AG09319 (cell line): ENCODE measurements around the gene EDEM3.

Experiments used
- DNase-seq: peaks from one replicate; pipeline ENCODE4 v3.0.0-alpha.2; 2010; ENCODE audit warnings: low read depth; ENCODE audit errors: extremely low read depth
- CTCF ChIP-seq: IDR thresholded peaks from 2 replicates; pipeline ENCODE4 v1.5.1; 2011; ENCODE audit warnings: low read depth, mild to moderate bottlenecking, inconsistent platforms, low read length, moderate library complexity

EDEM3 gene

GRCh38 chr1:184781941-184782340 lies 27.3 kb upstream of the EDEM3 start:
- no peak for DNase-seq
- TF ChIP-seq CTCF, result no peak

- TF ChIP-seq CTCF, result no peak
- DNase-seq, result no peak
Measured at GRCh38 chr1:184775885-184776284, 21.2 kb upstream of the EDEM3 start.

- TF ChIP-seq CTCF, result no peak
- DNase-seq, result no peak
Measured at GRCh38 chr1:184775329-184775728, 20.7 kb upstream of the EDEM3 start.

- no peak for DNase-seq
- no peak for TF ChIP-seq CTCF
Measured at GRCh38 chr1:184773762-184774320, 19.2 kb upstream of the EDEM3 start.

- DNase-seq, result no peak
- no peak for TF ChIP-seq CTCF
Measured at GRCh38 chr1:184771190-184771691, 16.6 kb upstream of the EDEM3 start.

- no peak for DNase-seq
- TF ChIP-seq CTCF, result no peak
Measured at GRCh38 chr1:184770181-184770979, 15.7 kb upstream of the EDEM3 start.

GRCh38 chr1:184769241-184769640 lies 14.6 kb upstream of the EDEM3 start:
- no peak for TF ChIP-seq CTCF
- no peak for DNase-seq
